T-cell (primary cell): ENCODE measurements around the gene HOXA1. TPM values are rescaled to one million over a fixed set of nuclear protein-coding genes. Genes with fewer than 3 reads are reported as not detected.
"Not testable (repeated sequence)": the region's sequence is repeated elsewhere in the genome, so short reads cannot be mapped to it uniquely, and the experiment has no call there.

Experiments used
- ATAC-seq, 4 experiments: fragments of 200-7000 bp in 3 of 4; fragments of 150-1000 bp in 1 of 4; cut with Tn5 transposase; replicated peaks in 1 of 4; 1 replicate in 3 of 4; 2 replicates in 1 of 4; pipeline ENCODE4 v1.10.0; 2021; ENCODE audit warnings: moderate library complexity in 3 of 4, mild to moderate bottlenecking in 2 of 4, moderate number of reproducible peaks in 1 of 4
- CTCF ChIA-PET, 2 donors: fragments of 300-600 bp; sonication (Branson Sonifier 250); formaldehyde crosslinking; loops; one replicate each; lab custom pipeline; 2022; ENCODE audit warnings: antibody characterized with exemption in 2 of 2; lab: Charles Lee
- POLR2A ChIA-PET, 2 donors: fragments of 300-600 bp; sonication (Branson Sonifier 250); formaldehyde crosslinking; loops; one replicate each; lab custom pipeline; 2022; ENCODE audit warnings: antibody characterized with exemption in 2 of 2; lab: Charles Lee
- DNase-seq, 35 experiments: peaks; one replicate each; pipeline versions ENCODE4 v3.0.0 to v3.0.0-alpha.2; 2013 to 2023
- H3K27ac ChIP-seq: one replicate; pipeline ENCODE4 v1.5.1; 2013; ENCODE audit warnings: low read length
- H3K27me3 ChIP-seq, 2 experiments: replicated peaks in 1 of 2; 1 replicate in 1 of 2; 2 replicates in 1 of 2; pipeline versions ENCODE4 v1.6.1 to v1.7.0; 2013; ENCODE audit warnings: low read length in 1 of 2, mixed read lengths in 1 of 2; ENCODE audit not compliant: control insufficient read depth in 2 of 2, insufficient read depth in 2 of 2; ENCODE audit errors: extremely low read depth in 1 of 2
- H3K36me3 ChIP-seq, 2 donors: 1 replicate in 1 of 2; 2 replicates in 1 of 2; pipeline versions ENCODE4 v1.6.1 to v1.7.0; 2013; ENCODE audit warnings: low read length in 1 of 2; ENCODE audit not compliant: control insufficient read depth in 2 of 2, insufficient read depth in 1 of 2; ENCODE audit errors: extremely low read depth in 1 of 2
- H3K4me1 ChIP-seq, 2 experiments: 1 replicate in 1 of 2; 2 replicates in 1 of 2; pipeline versions ENCODE4 v1.6.1 to v1.7.0; 2013; ENCODE audit warnings: low read length in 2 of 2, mixed read lengths in 1 of 2; ENCODE audit not compliant: insufficient read depth in 2 of 2, control insufficient read depth in 1 of 2; ENCODE audit errors: extremely low read depth in 1 of 2
- H3K4me3 ChIP-seq, 2 donors: 1 replicate in 1 of 2; 2 replicates in 1 of 2; pipeline versions ENCODE4 v1.5.1 to v1.7.0; 2013; ENCODE audit warnings: mild to moderate bottlenecking in 2 of 2, low read length in 1 of 2, moderate library complexity in 1 of 2; ENCODE audit not compliant: control insufficient read depth in 1 of 2; ENCODE audit errors: extremely low read depth in 1 of 2
- H3K9me3 ChIP-seq: 2 replicates; pipeline ENCODE4 v1.7.0; 2013
- H3K27ac Mint-ChIP-seq, 2 donors: one replicate each; pipeline ENCODE4 v1.8.0; 2020 to 2021; ENCODE audit warnings: mild to moderate bottlenecking in 2 of 2, mixed read lengths in 2 of 2
- H3K27me3 Mint-ChIP-seq, 2 donors: one replicate each; pipeline ENCODE4 v1.8.0; 2021 to 2022; ENCODE audit warnings: mixed read lengths in 2 of 2
- H3K36me3 Mint-ChIP-seq: one replicate; pipeline ENCODE4 v1.8.0; 2021; ENCODE audit warnings: mixed read lengths
- H3K4me1 Mint-ChIP-seq, 3 donors: one replicate each; pipeline ENCODE4 v1.8.0; 2020 to 2022; ENCODE audit warnings: mixed read lengths in 3 of 3, mild to moderate bottlenecking in 1 of 3
- H3K4me3 Mint-ChIP-seq, 3 donors: one replicate each; pipeline ENCODE4 v1.8.0; 2020 to 2022; ENCODE audit warnings: mild to moderate bottlenecking in 3 of 3, mixed read lengths in 3 of 3, moderate library complexity in 3 of 3
- H3K9me3 Mint-ChIP-seq, 3 donors: one replicate each; pipeline ENCODE4 v1.8.0; 2020 to 2022; ENCODE audit warnings: mixed read lengths in 3 of 3
- WGBS: methylation state at CpG from one replicate; pipeline ENCODE4 v1.1.5; 2013; ENCODE audit warnings: missing lambda C conversion rate; ENCODE audit not compliant: insufficient coverage; 5-methylcytosine and 5-hydroxymethylcytosine counted together
- total RNA-seq, 35 experiments: library from RNA in 6 of 35; stranded (reverse) in 6 of 35; fragments of 120-200 nt in 1 of 35; gene quantifications; one replicate each; pipeline versions ENCODE4 v1.2.1 to v1.2.4 and lab custom pipeline; 2013 to 2026

Gene HOXA1
- total RNA-seq, 5 donors from 2014 or later (not counting 1 experiment from before 2014, with no cell fraction given), result 0.28 to 0.66 (median 0.54) TPM

DNA sequence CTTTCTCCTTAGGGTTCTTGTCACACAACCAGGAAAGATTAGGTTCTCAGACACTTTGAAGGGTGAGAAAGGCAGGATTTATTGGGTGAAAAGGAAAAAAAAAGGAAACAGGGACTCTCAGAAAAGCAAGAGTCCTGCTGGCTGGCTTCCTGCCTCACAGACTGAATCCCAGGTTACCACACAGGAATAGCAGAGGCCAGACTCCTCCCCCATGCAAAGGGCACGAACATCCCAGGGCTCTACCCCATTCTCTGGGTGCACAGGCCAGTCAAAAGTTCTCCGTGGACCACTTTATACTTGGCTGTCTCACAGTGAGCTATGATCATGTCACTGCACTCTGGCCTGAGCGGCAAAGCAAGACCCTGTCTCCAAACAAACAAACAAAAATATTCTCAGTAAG lies 42.6 kb downstream of the HOXA1 start:
- ATAC-seq (no peak), DNase-seq (no peak)
- Mint-ChIP-seq H3K4me3 (no peak overlapping the region), H3K27me3 (peaks cover under 1 to 3% of the 10 kb centered on the region in 2 donors), H3K9me3 (no peaks in the 10 kb centered on the region), H3K4me1 (no peaks in the 10 kb centered on the region), H3K27ac (no peak overlapping the region), H3K36me3 (no peaks in the 10 kb centered on the region)
- CTCF ChIA-PET, result no interaction called here
- peaks cover 0 to 11% of the 10 kb centered on the region in 2 experiments for H3K27me3 ChIP-seq
- no peak overlapping the region for H3K4me3 ChIP-seq
- 42% methylated on average over 2 of the region's 3 CpGs for WGBS
- H3K36me3 ChIP-seq, result no peaks in the 10 kb centered on the region
- POLR2A ChIA-PET, result interaction anchor here in 1 of 2 donors (0.6 kb wide), 1 partner anchor 181 kb away, joined by 5 read pairs; no protein-coding TSS in a partner anchor
- no peak overlapping the region for H3K27ac ChIP-seq
- H3K4me1 ChIP-seq, result no peaks in the 10 kb centered on the region
- H3K9me3 ChIP-seq, result no peaks in the 10 kb centered on the region

DNA sequence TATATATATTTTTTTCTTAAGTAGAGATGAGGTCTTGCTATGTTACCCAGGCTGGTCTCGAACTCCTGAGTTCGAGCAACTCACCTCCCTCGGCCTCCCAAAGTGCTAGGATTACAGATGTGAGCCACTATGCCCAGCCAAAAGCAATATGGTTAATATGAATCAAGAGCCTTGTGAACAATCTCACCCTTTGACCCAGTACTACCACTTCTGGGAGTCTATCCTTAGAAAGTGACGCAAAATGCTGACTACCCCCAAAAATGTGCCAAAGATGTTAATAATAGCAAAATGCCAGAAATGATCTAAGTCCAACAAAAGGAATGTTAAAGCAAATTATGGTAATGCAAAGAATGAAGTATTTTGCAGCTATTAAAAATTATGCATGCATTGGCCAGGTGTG lies 44.3 kb downstream of the HOXA1 start:
- no peak for ATAC-seq

GRCh38 chr7:27048438-27048837 lies 47.4 kb downstream of the HOXA1 start:
- ATAC-seq, result no peak
- Mint-ChIP-seq H3K9me3 (no peaks in the 10 kb centered on the region), H3K4me1 (no peaks in the 10 kb centered on the region), H3K27ac (no peak overlapping the region), H3K4me3 (no peak overlapping the region), H3K36me3 (no peaks in the 10 kb centered on the region), H3K27me3 (no peaks in the 10 kb centered on the region)
- ChIA-PET CTCF (no interaction called here), POLR2A (no interaction called here)
- H3K4me1 ChIP-seq, result no peaks in the 10 kb centered on the region
- H3K36me3 ChIP-seq, result no peaks in the 10 kb centered on the region
- H3K27ac ChIP-seq, result no peak overlapping the region
- WGBS, result 100% methylated on average over 2 of the region's 10 CpGs
- peaks cover 0 to 16% of the 10 kb centered on the region in 2 experiments for H3K27me3 ChIP-seq
- no peaks in the 10 kb centered on the region for H3K9me3 ChIP-seq
- no peak for DNase-seq
- H3K4me3 ChIP-seq, result no peak overlapping the region

More for the DNA sequence above, 44.3 kb downstream of the HOXA1 start:
- Histone ChIP-seq H3K4me3 (no peak overlapping the region), H3K9me3 (no peaks in the 10 kb centered on the region), H3K27ac (no peak overlapping the region), H3K27me3 (peaks cover 0 to 18% of the 10 kb centered on the region in 2 experiments), H3K4me1 (no peaks in the 10 kb centered on the region), H3K36me3 (no peaks in the 10 kb centered on the region)
- no peaks in the 10 kb centered on the region for H3K27me3 Mint-ChIP-seq
- ChIA-PET CTCF (interaction anchor here (0.7 kb wide), 2 partner anchors 890 to 1477 kb away, joined by 3 to 5 read pairs; no protein-coding TSS in a partner anchor), POLR2A (no interaction called here)
- no peaks in the 10 kb centered on the region for H3K36me3 Mint-ChIP-seq
- no peak for DNase-seq
- no peak overlapping the region for H3K4me3 Mint-ChIP-seq
- H3K27ac Mint-ChIP-seq, result no peak overlapping the region
- H3K4me1 Mint-ChIP-seq, result no peaks in the 10 kb centered on the region
- no CpG with 5 or more reads among the region's 4 CpGs for WGBS
- H3K9me3 Mint-ChIP-seq, result no peaks in the 10 kb centered on the region

DNA sequence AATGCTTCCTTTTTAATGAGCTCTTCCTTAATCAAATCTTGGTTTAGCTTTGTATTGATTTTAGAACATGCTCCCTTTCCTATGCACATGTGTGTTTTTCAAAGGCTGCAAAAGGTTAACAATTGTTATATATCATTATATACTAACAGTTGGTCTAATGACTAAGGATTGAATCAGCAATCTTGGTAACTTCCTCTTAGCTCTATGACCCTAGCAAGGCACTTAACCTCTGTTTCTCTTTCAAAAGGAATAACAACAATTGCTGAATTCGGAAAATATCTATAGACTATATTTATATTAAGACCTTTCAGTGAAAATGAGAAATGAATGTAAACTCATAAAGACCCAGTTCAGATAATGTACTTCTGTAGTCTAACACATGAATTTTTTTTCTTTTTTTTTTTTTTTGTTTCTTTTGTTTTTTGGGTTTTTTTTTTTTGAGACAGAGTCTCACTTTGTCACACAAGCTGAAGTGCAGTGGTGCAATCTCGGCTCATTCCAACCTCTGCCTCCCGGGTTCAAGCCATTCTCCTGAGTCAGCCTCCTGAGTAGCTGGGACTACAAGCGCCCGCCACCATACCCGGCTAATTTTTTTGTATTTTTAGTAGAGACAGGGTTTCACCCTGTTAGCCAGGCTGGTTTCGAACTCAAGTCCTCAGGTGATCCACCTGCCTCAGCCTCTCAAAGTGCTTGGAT lies 48.8 kb downstream of the HOXA1 start:
- ChIA-PET POLR2A (no interaction called here), CTCF (interaction anchor here (0.7 to 0.9 kb wide), 3 partner anchors 10 to 31 kb away, joined by 3 to 5 read pairs (median 3); no protein-coding TSS in a partner anchor)
- ATAC-seq, result no peak
- no peaks in the 10 kb centered on the region for H3K36me3 Mint-ChIP-seq
- H3K27ac Mint-ChIP-seq, result no peak overlapping the region
- no peak overlapping the region for H3K4me3 ChIP-seq
- peaks cover 0 to 11% of the 10 kb centered on the region in 2 experiments for H3K27me3 ChIP-seq
- no peaks in the 10 kb centered on the region for H3K36me3 ChIP-seq
- 87% methylated on average over 6 of the region's 7 CpGs for WGBS
- peaks cover 7 to 8% of the 10 kb centered on the region in 2 donors for H3K27me3 Mint-ChIP-seq
- H3K4me1 Mint-ChIP-seq, result no peaks in the 10 kb centered on the region
- no peak overlapping the region for H3K27ac ChIP-seq
- no peaks in the 10 kb centered on the region for H3K9me3 Mint-ChIP-seq
- no peaks in the 10 kb centered on the region for H3K4me1 ChIP-seq
- no peak overlapping the region for H3K4me3 Mint-ChIP-seq
- no peaks in the 10 kb centered on the region for H3K9me3 ChIP-seq
- no peak for DNase-seq

DNA sequence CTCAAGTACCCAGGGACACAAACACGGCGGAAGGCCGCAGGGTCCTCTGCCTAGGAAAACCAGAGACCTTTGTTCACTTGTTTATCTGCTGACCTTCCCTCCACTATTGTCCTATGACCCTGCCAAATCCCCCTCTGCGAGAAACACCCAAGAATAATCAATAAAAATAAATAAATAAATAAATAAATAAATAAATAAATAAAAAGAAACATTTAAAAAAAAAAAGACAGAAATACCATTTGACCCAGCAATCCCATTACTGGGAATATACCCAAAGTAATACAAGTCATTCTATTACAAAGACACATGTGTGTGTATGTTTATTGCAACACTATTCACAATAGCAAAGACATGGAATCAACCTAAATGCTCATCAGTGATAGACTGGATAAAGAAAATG lies 49.8 kb downstream of the HOXA1 start:
- H3K4me1 ChIP-seq, H3K9me3 ChIP-seq, H3K27ac ChIP-seq, H3K36me3 Mint-ChIP-seq, H3K4me3 ChIP-seq, H3K27me3 Mint-ChIP-seq, H3K9me3 Mint-ChIP-seq, DNase-seq, H3K4me1 Mint-ChIP-seq, H3K36me3 ChIP-seq, POLR2A ChIA-PET, H3K4me3 Mint-ChIP-seq, ATAC-seq, H3K27ac Mint-ChIP-seq: not testable (repeated sequence)
- no CpG with 5 or more reads among the region's 4 CpGs for WGBS
- peaks cover 0 to 11% of the 10 kb centered on the region in 2 experiments for H3K27me3 ChIP-seq
- CTCF ChIA-PET, result interaction anchor here in 1 of 2 donors (0.7 kb wide), 1 partner anchor 9 kb away, joined by 3 read pairs; no protein-coding TSS in a partner anchor

- ATAC-seq, H3K27ac ChIP-seq, H3K27ac Mint-ChIP-seq, DNase-seq, H3K4me1 ChIP-seq, H3K4me3 ChIP-seq, H3K4me1 Mint-ChIP-seq, H3K36me3 ChIP-seq, POLR2A ChIA-PET, H3K27me3 Mint-ChIP-seq, H3K9me3 ChIP-seq, H3K36me3 Mint-ChIP-seq, H3K9me3 Mint-ChIP-seq, CTCF ChIA-PET, H3K4me3 Mint-ChIP-seq: not testable (repeated sequence)
- WGBS, result no CpG with 5 or more reads among the region's 28 CpGs
- peaks cover 0 to 11% of the 10 kb centered on the region in 2 experiments for H3K27me3 ChIP-seq
Measured at GRCh38 chr7:27045066-27045465, 50.7 kb downstream of the HOXA1 start.
